Measurements from ENCODE around the gene KIAA1191.
"Not testable (repeated sequence)": the region's sequence is repeated elsewhere in the genome, so short reads cannot be mapped to it uniquely, and the experiment has no call there.

The KIAA1191 gene

GRCh38 chr5:176361437-176362232 is at the start of gene KIAA1191:
Gene KIAA1191, minus strand, starts transcription at chr5:176361764. Its CDS starts 2,256 bp downstream, at chr5:176359508.
- H3K27ac Mint-ChIP-seq = peak within 1 kb of the TSS; percentile 94
- ATAC-seq = peak; percentile 93

GRCh38 chr5:176410486-176411180 is 49.1 kb upstream of the KIAA1191 start:
- Mint-ChIP-seq H3K4me3 (no peak overlapping the region), H3K27me3 (no peaks in the 10 kb centered on the region), H3K9me3 (no peaks in the 10 kb centered on the region), H3K36me3 (ENCODE audit: low read depth) (peaks cover 6% of the 10 kb centered on the region), H3K27ac (no peak overlapping the region), H3K4me1 (peaks cover 30% of the 10 kb centered on the region)
- no peak for DNase-seq
- no peak for ATAC-seq

More at GRCh38 chr5:176361437-176362232, at the start of gene KIAA1191:
- Mint-ChIP-seq H3K4me1 (peaks cover 36% of the 10 kb centered on the region), H3K9me3 (no peaks in the 10 kb centered on the region), H3K36me3 (ENCODE audit: low read depth) (peaks cover 17% of the 10 kb centered on the region), H3K4me3 (peak within 1 kb of the TSS; percentile 96), H3K27me3 (no peaks in the 10 kb centered on the region)
- peak; percentile 93 for DNase-seq

- no peak for ATAC-seq
- Mint-ChIP-seq H3K9me3 (no peaks in the 10 kb centered on the region), H3K27me3 (no peaks in the 10 kb centered on the region), H3K36me3 (ENCODE audit: low read depth) (peaks cover 7% of the 10 kb centered on the region), H3K4me3 (no peak overlapping the region), H3K4me1 (peaks cover 22% of the 10 kb centered on the region), H3K27ac (no peak overlapping the region)
- no peak for DNase-seq
Measured at GRCh38 chr5:176409765-176410164, 48.2 kb upstream of the KIAA1191 start.

GRCh38 chr5:176408590-176408989 is 47.0 kb upstream of the KIAA1191 start:
- no peaks in the 10 kb centered on the region for H3K27me3 Mint-ChIP-seq
- H3K9me3 Mint-ChIP-seq = no peaks in the 10 kb centered on the region
- peaks cover 10% of the 10 kb centered on the region for H3K4me1 Mint-ChIP-seq
- H3K4me3 Mint-ChIP-seq = no peak overlapping the region
- no peak overlapping the region for H3K27ac Mint-ChIP-seq
- no peak for ATAC-seq
- H3K36me3 Mint-ChIP-seq (ENCODE audit: low read depth) = peaks cover 8% of the 10 kb centered on the region
- no peak for DNase-seq

GRCh38 chr5:176408252-176408573 is 46.6 kb upstream of the KIAA1191 start:
- not testable (repeated sequence) for ATAC-seq; H3K27ac Mint-ChIP-seq; H3K27me3 Mint-ChIP-seq; H3K36me3 Mint-ChIP-seq (ENCODE audit: low read depth); DNase-seq; H3K4me3 Mint-ChIP-seq; H3K9me3 Mint-ChIP-seq; H3K4me1 Mint-ChIP-seq

- Mint-ChIP-seq H3K36me3 (ENCODE audit: low read depth) (peaks cover 9% of the 10 kb centered on the region), H3K27me3 (no peaks in the 10 kb centered on the region), H3K4me1 (peaks cover 9% of the 10 kb centered on the region), H3K27ac (no peak overlapping the region), H3K4me3 (no peak overlapping the region), H3K9me3 (no peaks in the 10 kb centered on the region)
- ATAC-seq (no peak), DNase-seq (no peak)
Measured at GRCh38 chr5:176407456-176408251, 46.1 kb upstream of the KIAA1191 start.

- no peak for ATAC-seq
- Mint-ChIP-seq H3K4me1 (peaks cover 9% of the 10 kb centered on the region), H3K36me3 (ENCODE audit: low read depth) (peaks cover 11% of the 10 kb centered on the region), H3K27me3 (no peaks in the 10 kb centered on the region), H3K27ac (no peak overlapping the region), H3K4me3 (no peak overlapping the region), H3K9me3 (no peaks in the 10 kb centered on the region)
- no peak for DNase-seq
Measured at GRCh38 chr5:176406436-176407052, 45.0 kb upstream of the KIAA1191 start.

- no peaks in the 10 kb centered on the region for H3K9me3 Mint-ChIP-seq
- peaks cover 2% of the 10 kb centered on the region for H3K4me1 Mint-ChIP-seq
- peaks cover 11% of the 10 kb centered on the region for H3K36me3 Mint-ChIP-seq (ENCODE audit: low read depth)
- ATAC-seq (no peak), DNase-seq (no peak)
- no peaks in the 10 kb centered on the region for H3K27me3 Mint-ChIP-seq
- H3K4me3 Mint-ChIP-seq = no peak overlapping the region
- no peak overlapping the region for H3K27ac Mint-ChIP-seq
Measured at GRCh38 chr5:176405656-176406435, 44.3 kb upstream of the KIAA1191 start.

GRCh38 chr5:176401281-176402205 is 40.0 kb upstream of the KIAA1191 start:
- no peak overlapping the region for H3K27ac Mint-ChIP-seq
- H3K4me1 Mint-ChIP-seq = no peaks in the 10 kb centered on the region
- H3K9me3 Mint-ChIP-seq = no peaks in the 10 kb centered on the region
- ATAC-seq (no peak), DNase-seq (no peak)
- no peak overlapping the region for H3K4me3 Mint-ChIP-seq
- H3K27me3 Mint-ChIP-seq = no peaks in the 10 kb centered on the region
- H3K36me3 Mint-ChIP-seq (ENCODE audit: low read depth) = peaks cover 5% of the 10 kb centered on the region

GRCh38 chr5:176400382-176401156 is 39.0 kb upstream of the KIAA1191 start:
- Mint-ChIP-seq H3K4me1 (no peaks in the 10 kb centered on the region), H3K27ac (no peak overlapping the region), H3K27me3 (no peaks in the 10 kb centered on the region), H3K36me3 (ENCODE audit: low read depth) (peaks cover 7% of the 10 kb centered on the region), H3K4me3 (no peak overlapping the region), H3K9me3 (no peaks in the 10 kb centered on the region)
- ATAC-seq (no peak), DNase-seq (no peak)

GRCh38 chr5:176397736-176398420 is 36.3 kb upstream of the KIAA1191 start:
- no peaks in the 10 kb centered on the region for H3K9me3 Mint-ChIP-seq
- DNase-seq (no peak), ATAC-seq (no peak)
- H3K4me3 Mint-ChIP-seq = no peak overlapping the region
- H3K27ac Mint-ChIP-seq = peak overlapping the region; percentile 31
- no peaks in the 10 kb centered on the region for H3K27me3 Mint-ChIP-seq
- no peaks in the 10 kb centered on the region for H3K4me1 Mint-ChIP-seq
- peaks cover 5% of the 10 kb centered on the region for H3K36me3 Mint-ChIP-seq (ENCODE audit: low read depth)

- DNase-seq = no peak
- no peak for ATAC-seq
- Mint-ChIP-seq H3K36me3 (ENCODE audit: low read depth) (peaks cover 4% of the 10 kb centered on the region), H3K4me1 (no peaks in the 10 kb centered on the region), H3K9me3 (no peaks in the 10 kb centered on the region), H3K27ac (no peak overlapping the region), H3K4me3 (no peak overlapping the region), H3K27me3 (no peaks in the 10 kb centered on the region)
Measured at GRCh38 chr5:176396330-176396729, 34.8 kb upstream of the KIAA1191 start.

Data from activated naive CD8-positive, alpha-beta T cell treated with anti-CD3 and anti-CD28 coated beads, Interleukin-2, amount 50 U/mL, for 24 hours (primary cell).